Fibroblast of the aortic adventitia (primary cell): ENCODE results near the gene DDX31. TPM values are rescaled to one million over a fixed set of nuclear protein-coding genes. Genes with fewer than 3 reads are reported as not detected.
"Not testable (repeated sequence)": the region's sequence is repeated elsewhere in the genome, so short reads cannot be mapped to it uniquely, and the experiment has no call there.

ENCODE experiments used
- DNase-seq: peaks from one replicate; pipeline ENCODE4 v3.0.0-alpha.2; 2010; ENCODE audit warnings: low read depth
- H3K4me3 ChIP-seq: 2 replicates; pipeline ENCODE4 v1.5.1; 2011; ENCODE audit warnings: low read depth, mild to moderate bottlenecking, control low read depth, low read length, moderate library complexity
- total RNA-seq: library from RNA; depleted of rRNA; stranded (reverse); fragments of >200 nt; gene quantifications from 2 replicates; pipeline ENCODE4 v1.2.3, GENCODE V29; 2012; ENCODE audit warnings: low replicate concordance
- TF ChIP-seq, protein P1 (sequence below): IDR thresholded peaks from 2 replicates; pipeline ENCODE4 v1.5.1; 2011; ENCODE audit warnings: mild to moderate bottlenecking, low read length, control low read depth, inconsistent platforms; ENCODE audit not compliant: insufficient read depth

Gene DDX31
- total RNA-seq, result 4.5 and 13.5 TPM in 2 replicates

GRCh38 chr9:132669698-132670456, at the start of gene DDX31:
DDX31 (minus strand) TSS chr9:132669983; CDS start chr9:132669934, 49 bp downstream.
- peak; percentile 76 for DNase-seq
- TF ChIP-seq, protein P1, sequence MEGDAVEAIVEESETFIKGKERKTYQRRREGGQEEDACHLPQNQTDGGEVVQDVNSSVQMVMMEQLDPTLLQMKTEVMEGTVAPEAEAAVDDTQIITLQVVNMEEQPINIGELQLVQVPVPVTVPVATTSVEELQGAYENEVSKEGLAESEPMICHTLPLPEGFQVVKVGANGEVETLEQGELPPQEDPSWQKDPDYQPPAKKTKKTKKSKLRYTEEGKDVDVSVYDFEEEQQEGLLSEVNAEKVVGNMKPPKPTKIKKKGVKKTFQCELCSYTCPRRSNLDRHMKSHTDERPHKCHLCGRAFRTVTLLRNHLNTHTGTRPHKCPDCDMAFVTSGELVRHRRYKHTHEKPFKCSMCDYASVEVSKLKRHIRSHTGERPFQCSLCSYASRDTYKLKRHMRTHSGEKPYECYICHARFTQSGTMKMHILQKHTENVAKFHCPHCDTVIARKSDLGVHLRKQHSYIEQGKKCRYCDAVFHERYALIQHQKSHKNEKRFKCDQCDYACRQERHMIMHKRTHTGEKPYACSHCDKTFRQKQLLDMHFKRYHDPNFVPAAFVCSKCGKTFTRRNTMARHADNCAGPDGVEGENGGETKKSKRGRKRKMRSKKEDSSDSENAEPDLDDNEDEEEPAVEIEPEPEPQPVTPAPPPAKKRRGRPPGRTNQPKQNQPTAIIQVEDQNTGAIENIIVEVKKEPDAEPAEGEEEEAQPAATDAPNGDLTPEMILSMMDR, result no peak
- H3K4me3 ChIP-seq, result peak within 1 kb of the TSS; percentile 95

- not testable (repeated sequence) for H3K4me3 ChIP-seq, DNase-seq
Measured at GRCh38 chr9:132718381-132718928, 48.7 kb upstream of the DDX31 start.

DNA sequence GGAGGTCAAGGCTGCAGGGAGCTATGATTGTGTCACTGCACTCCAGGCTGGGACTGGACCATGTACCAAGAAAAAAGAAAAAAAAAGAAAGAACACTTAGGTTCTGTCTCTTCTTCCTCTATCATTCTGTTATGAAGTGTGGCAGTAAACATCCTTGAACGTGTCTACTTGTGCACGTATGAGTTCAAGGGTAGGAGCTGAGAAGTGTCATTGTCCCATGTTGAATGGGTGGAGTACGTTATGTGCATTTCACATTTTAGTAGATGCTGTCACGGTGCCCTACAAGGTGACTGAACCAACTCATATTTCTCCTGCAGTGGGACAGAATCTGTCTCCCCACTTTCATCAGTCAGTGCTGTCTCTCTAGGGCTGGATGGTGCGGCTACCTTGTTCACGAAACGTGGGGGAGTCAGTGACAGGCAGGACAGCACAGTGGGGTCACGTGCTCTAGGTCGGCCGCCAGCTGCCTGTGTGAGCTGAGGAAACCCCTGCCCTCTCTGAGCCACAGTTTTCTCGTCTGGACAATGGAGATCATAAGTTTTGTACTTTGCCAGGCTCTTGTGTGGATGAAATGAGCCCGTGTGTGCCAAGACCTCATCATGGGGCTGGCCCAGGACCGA, 47.7 kb upstream of the DDX31 start:
- TF ChIP-seq, protein P1, result no peak
- no peak overlapping the region for H3K4me3 ChIP-seq
- peak; percentile 2 for DNase-seq

DNA sequence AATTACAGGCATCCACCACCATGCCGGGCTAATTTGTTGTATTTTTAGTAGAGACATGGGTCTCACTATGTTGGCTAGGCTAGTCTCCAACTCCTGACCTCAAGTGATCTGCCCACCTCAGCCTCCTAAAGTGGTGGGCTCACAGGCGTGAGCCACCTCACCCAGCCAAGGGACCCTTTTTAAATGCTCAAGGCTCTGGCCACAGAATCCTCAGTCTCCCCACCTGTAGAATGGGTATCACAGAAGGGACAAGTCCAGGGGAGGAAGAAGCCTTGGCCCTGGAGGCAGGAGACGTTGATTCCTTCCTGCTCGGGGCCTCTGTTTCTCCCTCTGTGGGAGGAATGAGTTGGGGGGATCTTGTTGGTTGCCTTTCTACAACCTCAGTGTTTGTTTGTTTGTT, 46.2 kb upstream of the DDX31 start:
- DNase-seq, result no peak
- no peak overlapping the region for H3K4me3 ChIP-seq
- TF ChIP-seq, protein P1, result no peak

- no peak for DNase-seq
- TF ChIP-seq, protein P1, result no peak
- H3K4me3 ChIP-seq, result no peak overlapping the region
Measured at GRCh38 chr9:132712753-132713152, 43.0 kb upstream of the DDX31 start.

DNA sequence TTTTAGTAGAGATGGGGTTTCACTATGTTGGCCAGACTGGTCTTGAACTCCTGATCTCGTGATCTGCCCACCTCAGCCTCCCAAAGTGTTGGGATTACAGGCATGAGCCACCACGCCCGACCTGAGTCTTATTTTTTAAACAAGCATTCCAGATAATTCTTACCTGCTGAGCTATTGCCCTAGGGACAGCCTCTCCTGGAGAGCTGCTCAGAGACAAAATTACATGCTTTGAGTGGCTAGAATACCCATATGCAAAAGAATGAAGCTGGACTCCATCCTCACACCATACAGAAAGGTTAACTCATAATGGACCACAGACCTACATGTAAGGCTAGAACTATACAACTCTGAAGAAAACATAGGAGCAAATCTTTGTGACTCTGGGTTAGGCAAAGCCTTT, 42.1 kb upstream of the DDX31 start:
- H3K4me3 ChIP-seq, result no peak overlapping the region
- DNase-seq, result no peak
- TF ChIP-seq, protein P1, result no peak

DNA sequence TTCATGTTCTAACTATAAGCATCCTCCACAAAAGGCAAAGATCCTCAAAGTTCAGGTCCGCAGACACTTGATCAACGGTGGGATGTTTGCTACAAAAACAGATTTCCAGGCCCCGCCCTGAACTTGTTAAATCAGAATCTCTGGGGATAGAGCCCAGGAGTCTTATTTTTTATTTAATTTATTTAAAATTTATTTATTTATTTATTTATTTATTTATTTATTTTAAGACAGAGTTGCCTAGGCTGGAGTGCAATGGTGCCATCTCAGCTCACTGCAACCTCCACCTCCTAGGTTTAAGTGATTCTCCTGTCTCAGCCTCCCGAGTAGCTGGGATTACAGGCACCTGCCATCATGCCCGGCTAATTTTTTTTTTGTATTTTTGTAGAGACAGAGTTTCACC, 41.4 kb upstream of the DDX31 start:
- DNase-seq, H3K4me3 ChIP-seq: not testable (repeated sequence)

- TF ChIP-seq, protein P1, result no peak
- DNase-seq, result no peak
Measured at GRCh38 chr9:132710333-132710732, 40.5 kb upstream of the DDX31 start.

More at GRCh38 chr9:132710333-132710732, 40.5 kb upstream of the DDX31 start:
- no peak overlapping the region for H3K4me3 ChIP-seq
